DMS53 treated with DMSO at 0.1 percent for 48 hours (cell line): Measurements from ENCODE around the gene FAU.
"Not testable (repeated sequence)": the region's sequence is repeated elsewhere in the genome, so short reads cannot be mapped to it uniquely, and the experiment has no call there.

ENCODE experiments used
- DNase-seq: peaks from one replicate; lab custom pipeline; 2025; ENCODE audit not compliant: unreplicated experiment; lab: John Stamatoyannopoulos, UW

FAU gene

GRCh38 chr11:65121865-65122696 lies at the start of gene FAU, which contains the start of gene MRPL49:
TSS of gene FAU (minus strand) at chr11:65122134. CDS start at chr11:65121813, 321 bp downstream.
TSS of gene MRPL49 (plus strand) at chr11:65122321. CDS start at chr11:65122347, 26 bp downstream.
- peak; percentile 95 for DNase-seq

GRCh38 chr11:65170058-65170534 lies 48.2 kb upstream of the FAU start, which contains the start of gene SPDYC:
TSS of gene SPDYC (plus strand) at chr11:65170233. CDS start at chr11:65171358, 1,125 bp downstream.
- DNase-seq, result no peak

GRCh38 chr11:65169164-65169641 lies 47.3 kb upstream of the FAU start:
- DNase-seq, result no peak

- DNase-seq, result no peak
Measured at GRCh38 chr11:65167656-65168055, 45.7 kb upstream of the FAU start.

GRCh38 chr11:65166893-65167292 lies 45.0 kb upstream of the FAU start:
- DNase-seq, result no peak

- peak; percentile 18 for DNase-seq
Measured at GRCh38 chr11:65165410-65166317, 43.7 kb upstream of the FAU start.

GRCh38 chr11:65163684-65164083 lies 41.8 kb upstream of the FAU start:
- no peak for DNase-seq

- no peak for DNase-seq
Measured at GRCh38 chr11:65160643-65161042, 38.7 kb upstream of the FAU start.

- DNase-seq, result no peak
Measured at GRCh38 chr11:65159012-65159411, 37.1 kb upstream of the FAU start.

- no peak for DNase-seq
Measured at GRCh38 chr11:65157336-65157735, 35.4 kb upstream of the FAU start.

- DNase-seq, result no peak
Measured at GRCh38 chr11:65156926-65157325, 35.0 kb upstream of the FAU start.

GRCh38 chr11:65156256-65156655 lies 34.3 kb upstream of the FAU start:
- DNase-seq, result no peak

- DNase-seq, result no peak
Measured at GRCh38 chr11:65152122-65152521, 30.2 kb upstream of the FAU start.

GRCh38 chr11:65151331-65151899 lies 29.5 kb upstream of the FAU start:
- DNase-seq, result no peak

- peak; percentile 94 for DNase-seq
Measured at GRCh38 chr11:65150509-65151299, 28.8 kb upstream of the FAU start.

GRCh38 chr11:65150131-65150508 lies 28.2 kb upstream of the FAU start:
- DNase-seq, result not testable (repeated sequence)

- no peak for DNase-seq
Measured at GRCh38 chr11:65148657-65149056, 26.7 kb upstream of the FAU start.

GRCh38 chr11:65147352-65148075 lies 25.6 kb upstream of the FAU start:
- no peak for DNase-seq

GRCh38 chr11:65141896-65142494 lies 20.1 kb upstream of the FAU start:
- DNase-seq, result no peak
